Neuronal stem cell (in vitro differentiated cells): ENCODE results near the gene ZBTB8A.

Experiments used
- DNase-seq: peaks from one replicate; pipeline ENCODE4 v3.0.0-alpha.2; 2013; ENCODE audit warnings: low spot score
- H2AFZ ChIP-seq: one replicate; pipeline ENCODE4 v1.6.1; 2013; ENCODE audit warnings: mild to moderate bottlenecking, low read length, inconsistent platforms
- H2AK5ac ChIP-seq: 2 replicates; pipeline ENCODE4 v1.6.1; 2013; ENCODE audit warnings: low read depth, mild to moderate bottlenecking, inconsistent platforms, low read length, moderate library complexity, mixed read lengths
- H2BK120ac ChIP-seq: 2 replicates; pipeline ENCODE4 v1.6.1; 2013; ENCODE audit warnings: low read depth, mild to moderate bottlenecking, inconsistent platforms, low read length, moderate library complexity, mixed read lengths
- H2BK12ac ChIP-seq: one replicate; pipeline ENCODE4 v1.6.1; 2013; ENCODE audit warnings: low read length, inconsistent platforms
- H2BK15ac ChIP-seq: 2 replicates; pipeline ENCODE4 v1.6.1; 2013; ENCODE audit warnings: mild to moderate bottlenecking, low read length, inconsistent platforms, mixed read lengths
- H2BK5ac ChIP-seq: one replicate; pipeline ENCODE4 v1.6.1; 2013; ENCODE audit warnings: inconsistent platforms, mild to moderate bottlenecking, low read length, moderate library complexity
- H3K14ac ChIP-seq: one replicate; pipeline ENCODE4 v1.6.1; 2013; ENCODE audit warnings: low read length, inconsistent platforms
- H3K18ac ChIP-seq: 2 replicates; pipeline ENCODE4 v1.6.1; 2013; ENCODE audit warnings: low read length, inconsistent platforms
- H3K23ac ChIP-seq: 2 replicates; pipeline ENCODE4 v1.6.1; 2013; ENCODE audit warnings: low read depth, mild to moderate bottlenecking, mixed read lengths, low read length, inconsistent platforms; ENCODE audit not compliant: poor library complexity
- H3K27ac ChIP-seq: replicated peaks from 3 replicates; pipeline ENCODE4 v1.5.1; 2013; ENCODE audit warnings: low read length, inconsistent platforms
- H3K27me3 ChIP-seq, 3 experiments: 2 replicates each; pipeline ENCODE4 v1.6.1; 2013; ENCODE audit warnings: low read length in 3 of 3, mild to moderate bottlenecking in 2 of 3, inconsistent platforms in 1 of 3, low read depth in 1 of 3, mixed read lengths in 1 of 3, moderate library complexity in 1 of 3; ENCODE audit not compliant: control insufficient read depth in 3 of 3, insufficient read depth in 3 of 3
- H3K36me3 ChIP-seq, 2 donors: replicated peaks in 1 of 2; 2 replicates each; pipeline ENCODE4 v1.6.1; 2013; ENCODE audit warnings: low read length in 2 of 2; ENCODE audit not compliant: control insufficient read depth in 2 of 2, insufficient read depth in 2 of 2
- H3K4ac ChIP-seq: 2 replicates; pipeline ENCODE4 v1.6.1; 2013; ENCODE audit warnings: inconsistent platforms, mild to moderate bottlenecking, low read length, moderate library complexity
- H3K4me1 ChIP-seq, 2 donors: 1 replicate in 1 of 2; 2 replicates in 1 of 2; pipeline ENCODE4 v1.6.1; 2013; ENCODE audit warnings: low read length in 2 of 2, low read depth in 1 of 2; ENCODE audit not compliant: control insufficient read depth in 2 of 2, insufficient read depth in 1 of 2
- H3K4me2 ChIP-seq: one replicate; pipeline ENCODE4 v1.6.1; 2013; ENCODE audit warnings: mild to moderate bottlenecking, low read length, inconsistent platforms; ENCODE audit not compliant: insufficient read depth, poor library complexity, severe bottlenecking
- H3K4me3 ChIP-seq, 2 donors: 2 replicates each; pipeline ENCODE4 v1.5.1; 2013; ENCODE audit warnings: low read length in 2 of 2, mild to moderate bottlenecking in 2 of 2, inconsistent platforms in 1 of 2, moderate library complexity in 1 of 2
- H3K79me1 ChIP-seq: one replicate; pipeline ENCODE4 v1.6.1; 2013; ENCODE audit warnings: low read depth, mild to moderate bottlenecking, inconsistent platforms, low read length, moderate library complexity
- H3K9ac ChIP-seq: one replicate; pipeline ENCODE4 v1.6.1; 2013; ENCODE audit warnings: mild to moderate bottlenecking, low read depth, low read length, inconsistent platforms; ENCODE audit not compliant: poor library complexity
- H3K9me3 ChIP-seq, 2 donors: replicated peaks in 1 of 2; 2 replicates each; pipeline versions ENCODE3 to v1.6.1; 2013; ENCODE audit warnings: low read length in 2 of 2, mild to moderate bottlenecking in 2 of 2, inconsistent platforms in 1 of 2, low read depth in 1 of 2, mixed read lengths in 1 of 2, moderate library complexity in 1 of 2; ENCODE audit not compliant: control insufficient read depth in 2 of 2, insufficient read depth in 1 of 2
- H4K8ac ChIP-seq: one replicate; pipeline ENCODE4 v1.6.1; 2013; ENCODE audit warnings: low read depth, mild to moderate bottlenecking, inconsistent platforms, low read length, moderate library complexity
- H4K91ac ChIP-seq: one replicate; pipeline ENCODE4 v1.6.1; 2013; ENCODE audit warnings: low read length, low read depth, mild to moderate bottlenecking, inconsistent platforms; ENCODE audit not compliant: poor library complexity
- WGBS, 2 donors: extraction: QIAGEN DNeasy Blood & Tissue Kit; methylation state at CpG; one replicate each; pipeline ENCODE4 v1.1.7; 2013; ENCODE audit warnings: missing lambda C conversion rate in 2 of 2, mixed read lengths in 1 of 2; ENCODE audit not compliant: insufficient read length in 2 of 2, insufficient replicate concordance in 1 of 2; ENCODE audit errors: extremely low coverage in 2 of 2; 5-methylcytosine and 5-hydroxymethylcytosine counted together

ZBTB8A gene

DNA sequence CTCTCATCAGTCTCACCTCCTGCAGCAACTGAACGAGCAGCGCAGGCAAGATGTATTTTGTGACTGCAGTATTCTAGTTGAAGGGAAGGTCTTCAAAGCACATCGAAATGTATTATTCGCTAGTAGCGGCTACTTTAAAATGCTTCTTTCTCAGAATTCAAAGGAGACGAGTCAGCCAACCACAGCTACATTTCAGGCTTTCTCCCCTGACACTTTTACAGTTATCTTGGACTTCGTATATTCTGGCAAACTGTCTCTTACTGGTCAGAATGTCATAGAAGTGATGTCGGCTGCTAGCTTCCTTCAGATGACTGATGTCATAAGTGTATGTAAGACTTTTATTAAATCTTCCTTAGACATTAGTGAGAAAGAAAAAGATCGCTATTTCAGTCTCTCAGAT lies 53.7 kb downstream of the ZBTB8A start:
- no peak overlapping the region for H2BK15ac ChIP-seq
- H2AFZ ChIP-seq: no peak overlapping the region
- H3K9me3 ChIP-seq: no peaks in the 10 kb centered on the region
- no peak overlapping the region for H2BK12ac ChIP-seq
- no peak overlapping the region for H3K4me3 ChIP-seq
- H4K91ac ChIP-seq: no peak overlapping the region
- H3K4ac ChIP-seq: no peak overlapping the region
- H4K8ac ChIP-seq: no peak overlapping the region
- peaks cover 6 to 59% of the 10 kb centered on the region in 2 donors for H3K36me3 ChIP-seq
- no peak overlapping the region for H2AK5ac ChIP-seq
- no peak overlapping the region for H3K27ac ChIP-seq
- no peak overlapping the region for H3K18ac ChIP-seq
- H3K4me1 ChIP-seq: no peaks in the 10 kb centered on the region
- WGBS, 2 donors: no CpG with 5 or more reads among the region's 9 CpGs
- no peak for DNase-seq
- H3K4me2 ChIP-seq: no peak overlapping the region
- no peaks in the 10 kb centered on the region for H3K27me3 ChIP-seq
- H2BK5ac ChIP-seq: no peak overlapping the region
- no peak overlapping the region for H2BK120ac ChIP-seq
- H3K79me1 ChIP-seq: peaks cover 3% of the 10 kb centered on the region
- H3K9ac ChIP-seq: no peak overlapping the region
- H3K14ac ChIP-seq: no peak overlapping the region
- H3K23ac ChIP-seq: no peak overlapping the region

GRCh38 chr1:32600034-32600433 lies 60.8 kb downstream of the ZBTB8A start:
- no peak overlapping the region for H2AFZ ChIP-seq
- H3K9ac ChIP-seq: no peak overlapping the region
- no peak overlapping the region for H2AK5ac ChIP-seq
- no peak overlapping the region for H3K4me2 ChIP-seq
- no peak overlapping the region for H3K23ac ChIP-seq
- H4K8ac ChIP-seq: no peak overlapping the region
- H2BK120ac ChIP-seq: no peak overlapping the region
- H2BK15ac ChIP-seq: no peak overlapping the region
- H3K27ac ChIP-seq: no peak overlapping the region
- peaks cover 1% of the 10 kb centered on the region for H3K79me1 ChIP-seq
- H3K9me3 ChIP-seq: no peaks in the 10 kb centered on the region
- no peak overlapping the region for H2BK12ac ChIP-seq
- no CpG with 5 or more reads among the region's 2 CpGs for WGBS, 2 donors
- H4K91ac ChIP-seq: no peak overlapping the region
- no peak overlapping the region for H3K4me3 ChIP-seq
- no peaks in the 10 kb centered on the region for H3K4me1 ChIP-seq
- no peak overlapping the region for H3K4ac ChIP-seq
- H3K27me3 ChIP-seq: no peaks in the 10 kb centered on the region
- H3K18ac ChIP-seq: no peak overlapping the region
- no peak overlapping the region for H3K14ac ChIP-seq
- H2BK5ac ChIP-seq: no peak overlapping the region
- no peak for DNase-seq
- H3K36me3 ChIP-seq: peaks cover 6 to 74% of the 10 kb centered on the region in 2 donors

GRCh38 chr1:32605711-32606424 lies 66.6 kb downstream of the ZBTB8A start:
- Histone ChIP-seq H2BK120ac (no peak overlapping the region), H4K91ac (no peak overlapping the region), H4K8ac (no peak overlapping the region), H3K4ac (no peak overlapping the region), H3K9ac (no peak overlapping the region), H2AK5ac (no peak overlapping the region), H2BK12ac (no peak overlapping the region), H3K4me2 (no peak overlapping the region), H3K79me1 (peaks cover 3% of the 10 kb centered on the region), H3K23ac (peak overlapping the region; percentile 89), H2BK5ac (peak overlapping the region; percentile 87), H3K4me3 (no peak overlapping the region), H3K14ac (no peak overlapping the region), H2BK15ac (no peak overlapping the region), H2AFZ (no peak overlapping the region), H3K36me3 (peaks cover 11 to 40% of the 10 kb centered on the region in 2 donors), H3K18ac (no peak overlapping the region), H3K9me3 (peaks cover 0 to 2% of the 10 kb centered on the region in 2 donors), H3K27me3 (no peaks in the 10 kb centered on the region), H3K4me1 (no peaks in the 10 kb centered on the region), H3K27ac (no peak overlapping the region)
- WGBS, 2 donors: no CpG with 5 or more reads among the region's 17 CpGs
- DNase-seq: no peak

- H2BK12ac ChIP-seq: peak overlapping the region; percentile 10
- no peak overlapping the region for H3K4me2 ChIP-seq
- H3K4me3 ChIP-seq: no peak overlapping the region
- no peak overlapping the region for H3K27ac ChIP-seq
- no peaks in the 10 kb centered on the region for H3K27me3 ChIP-seq
- no CpG with 5 or more reads among the region's 11 CpGs for WGBS, 2 donors
- H3K18ac ChIP-seq: peak overlapping the region; percentile 38
- no peak overlapping the region for H3K14ac ChIP-seq
- H3K4ac ChIP-seq: no peak overlapping the region
- peaks cover 3% of the 10 kb centered on the region for H3K79me1 ChIP-seq
- H3K36me3 ChIP-seq: peaks cover 11 to 34% of the 10 kb centered on the region in 2 donors
- H2AFZ ChIP-seq: no peak overlapping the region
- no peak overlapping the region for H3K9ac ChIP-seq
- H4K8ac ChIP-seq: no peak overlapping the region
- H2BK15ac ChIP-seq: no peak overlapping the region
- DNase-seq: no peak
- no peaks in the 10 kb centered on the region for H3K4me1 ChIP-seq
- no peak overlapping the region for H3K23ac ChIP-seq
- H3K9me3 ChIP-seq: peaks cover 0 to 2% of the 10 kb centered on the region in 2 donors
- H2AK5ac ChIP-seq: no peak overlapping the region
- H4K91ac ChIP-seq: no peak overlapping the region
- H2BK5ac ChIP-seq: peak overlapping the region; percentile 87
- no peak overlapping the region for H2BK120ac ChIP-seq
Observed at GRCh38 chr1:32606565-32607371, 67.5 kb downstream of the ZBTB8A start.
